ENCODE data around the gene GRK3.

GRCh38 chr22:25709758-25710157 is 145.3 kb downstream of the GRK3 start:
- no peak for TF ChIP-seq ELF4 (IDR thresholded peaks at IDR 0.05)
- no peak for TF ChIP-seq BHLHE40 (IDR thresholded peaks at IDR 0.05; ENCODE audit: borderline replicate concordance)
- TF ChIP-seq HDGF (IDR thresholded peaks at IDR 0.05; ENCODE audit: borderline replicate concordance): no peak
